GM21529 (cell line): ENCODE measurements around the gene ZNF425.
"Not testable (repeated sequence)": the region's sequence is repeated elsewhere in the genome, so short reads cannot be mapped to it uniquely, and the experiment has no call there.

Experiments used
- ATAC-seq: cut with Tn5 transposase; IDR thresholded peaks from one replicate; pipeline ENCODE4 v1.9.1; 2021; ENCODE audit not compliant: unreplicated experiment

Gene ZNF425

DNA sequence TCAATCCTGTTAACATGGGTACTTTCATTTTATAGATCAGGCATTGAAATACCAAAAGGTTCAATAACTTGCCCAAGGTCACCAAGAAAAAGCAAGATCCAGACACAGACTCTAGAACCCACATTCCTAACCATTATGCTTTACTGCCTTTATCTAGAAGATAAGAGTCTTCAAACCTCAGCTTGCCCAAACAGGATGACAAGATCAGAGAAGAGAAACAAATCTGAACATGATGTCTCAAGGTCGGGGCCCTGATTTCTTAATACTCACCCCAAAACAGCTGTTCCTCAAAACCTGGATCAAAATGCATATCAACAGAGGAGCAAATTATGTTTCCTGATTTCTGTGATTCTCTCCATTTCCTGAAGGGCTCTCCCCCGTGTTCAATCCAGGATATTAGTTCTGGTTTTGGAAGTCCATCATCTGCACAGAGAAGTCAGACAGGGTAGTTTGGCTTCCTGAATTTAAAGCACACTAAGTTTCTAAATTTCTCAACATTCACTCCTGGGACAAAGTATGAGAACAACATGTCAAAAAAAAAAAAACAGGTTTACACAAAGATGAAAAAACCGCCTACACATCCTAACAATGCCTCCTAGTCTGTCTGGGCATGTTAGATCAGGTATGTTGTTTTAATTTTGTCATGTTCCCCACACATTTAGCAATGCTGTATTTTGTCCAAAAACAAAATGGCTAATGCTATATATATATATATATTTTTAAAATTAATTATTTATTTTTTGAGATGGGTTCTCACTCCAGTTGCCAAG lies 51.8 kb downstream of the ZNF425 start:
- no peak for ATAC-seq

DNA sequence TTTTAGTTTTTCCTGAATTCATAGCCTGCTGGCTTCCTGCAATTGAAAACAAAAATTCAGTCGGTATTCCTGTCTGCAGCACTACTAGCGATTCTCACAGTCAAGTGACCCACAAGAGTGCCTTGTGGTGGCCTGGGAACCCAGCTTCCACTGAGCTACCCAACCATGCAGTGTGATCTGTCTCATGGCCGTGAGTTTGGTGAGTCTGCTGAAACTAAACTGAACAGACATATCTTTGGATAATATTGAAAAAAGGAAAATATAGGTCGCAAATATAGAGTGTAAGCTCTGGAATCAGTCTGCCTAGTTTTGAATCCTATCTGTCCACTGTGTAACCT lies 53.7 kb downstream of the ZNF425 start:
- no peak for ATAC-seq

DNA sequence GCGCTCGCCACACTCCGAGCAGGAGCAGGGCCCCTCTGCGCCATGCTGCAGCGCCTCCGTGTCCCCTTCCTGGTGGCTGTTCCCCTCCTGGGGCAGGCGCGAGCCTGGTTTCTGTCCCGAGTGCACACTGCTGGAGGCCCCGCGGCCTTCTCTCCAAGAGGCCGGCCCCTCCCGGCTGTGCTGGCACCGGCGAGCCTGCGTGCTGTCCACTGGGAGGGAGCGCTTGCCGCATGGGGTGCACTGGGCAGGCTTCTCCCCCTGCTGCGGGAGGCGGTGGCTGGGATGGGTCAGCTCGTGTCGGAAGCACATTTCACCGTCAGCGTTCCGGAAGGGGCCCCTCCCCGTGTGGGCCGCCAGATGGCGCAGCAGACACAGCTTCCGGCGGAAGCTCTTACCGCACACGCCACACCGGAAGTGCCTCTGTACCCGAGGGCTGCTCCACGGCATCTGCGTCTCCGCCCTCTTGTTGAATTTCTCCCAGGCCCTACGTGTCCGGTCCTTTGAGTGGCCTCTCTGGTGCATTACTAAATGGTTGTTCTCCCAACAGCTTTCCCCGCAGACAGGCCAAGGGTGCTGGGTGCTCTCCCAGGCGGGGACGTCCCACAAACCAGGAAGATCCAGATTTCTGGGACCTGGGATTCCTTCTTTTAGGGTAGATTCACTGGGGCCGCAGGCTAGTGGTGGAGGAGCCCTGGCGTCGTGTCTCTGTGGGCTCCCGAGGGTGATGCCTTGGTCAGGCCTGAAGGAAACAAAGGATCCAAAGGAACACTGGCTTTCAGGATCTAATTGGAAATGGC lies 54.3 kb downstream of the ZNF425 start:
- ATAC-seq: no peak

DNA sequence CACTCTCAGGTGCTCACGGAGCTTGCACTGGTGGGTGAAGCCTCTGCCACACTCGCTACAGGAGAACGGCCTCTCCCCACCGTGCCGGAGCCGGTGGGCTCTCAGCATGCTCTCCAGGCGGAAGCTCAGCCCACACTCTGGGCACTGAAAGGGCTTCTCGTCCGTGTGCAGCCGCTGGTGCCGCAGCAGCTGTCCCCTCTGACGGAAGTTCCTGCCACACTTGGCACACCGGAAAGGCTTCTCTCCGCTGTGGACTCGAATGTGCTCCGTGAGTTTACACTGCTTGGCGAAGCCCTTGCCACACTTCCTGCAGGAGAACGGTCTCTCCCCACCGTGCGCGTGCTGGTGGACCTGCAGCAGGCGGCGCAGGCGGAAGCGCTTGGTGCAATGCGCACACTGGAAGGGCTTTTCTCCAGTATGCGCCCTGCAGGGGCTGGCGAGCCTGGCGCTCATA lies 54.9 kb downstream of the ZNF425 start:
- ATAC-seq: no peak

DNA sequence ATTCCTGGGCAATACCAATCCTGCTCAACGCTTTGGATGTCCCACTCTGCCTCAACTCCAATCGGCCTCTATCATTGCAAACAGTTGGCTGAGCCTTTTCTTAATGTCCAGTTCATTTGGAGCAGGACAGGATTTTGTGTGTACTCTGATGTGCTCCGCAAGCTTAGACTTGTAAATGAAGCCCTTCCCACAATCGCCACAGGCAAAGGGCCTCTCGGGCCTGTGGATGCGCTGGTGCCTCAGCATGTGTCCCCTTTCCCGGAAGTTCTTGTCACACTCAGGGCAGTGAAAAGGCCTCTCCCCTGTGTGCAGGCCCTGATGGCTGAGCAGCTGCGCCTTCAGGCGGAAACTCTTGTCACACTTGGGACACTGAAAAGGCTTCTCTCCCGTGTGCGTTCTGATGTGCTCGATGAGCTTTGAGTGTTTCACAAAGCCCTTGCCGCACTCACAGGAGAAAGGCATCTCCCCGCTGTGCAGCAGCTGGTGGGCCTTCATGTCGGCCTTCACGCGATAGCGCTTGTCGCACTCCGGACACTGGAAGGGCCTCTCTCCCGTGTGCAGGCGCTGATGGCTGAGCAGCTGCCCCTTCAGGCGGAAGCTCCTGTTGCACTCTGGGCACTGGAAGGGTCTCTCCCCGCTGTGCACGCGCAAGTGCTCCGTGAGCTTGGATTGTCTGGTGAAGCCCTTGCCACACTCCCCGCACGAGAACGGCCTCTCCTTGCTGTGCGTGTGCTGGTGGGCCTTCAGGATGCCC lies 55.6 kb downstream of the ZNF425 start:
- ATAC-seq: no peak

DNA sequence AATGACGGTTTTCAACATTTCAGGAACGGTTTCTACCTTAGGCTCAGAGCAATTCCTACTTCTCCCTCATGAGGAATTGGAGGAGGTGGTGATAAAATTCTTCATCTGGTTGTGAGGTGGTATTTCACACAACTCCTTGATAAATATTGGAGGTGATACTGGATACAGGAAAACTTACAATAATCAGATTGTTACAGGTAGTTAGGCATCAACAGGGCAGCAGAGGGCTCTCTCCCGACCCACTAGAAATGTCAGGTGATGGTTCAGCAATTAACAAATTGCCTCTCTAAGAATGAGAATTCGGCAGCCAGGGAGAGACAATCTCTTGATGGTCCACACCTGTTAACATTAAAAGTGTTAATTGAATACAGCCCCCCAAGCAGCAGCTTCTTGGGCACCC lies 58.3 kb downstream of the ZNF425 start:
- no peak for ATAC-seq

DNA sequence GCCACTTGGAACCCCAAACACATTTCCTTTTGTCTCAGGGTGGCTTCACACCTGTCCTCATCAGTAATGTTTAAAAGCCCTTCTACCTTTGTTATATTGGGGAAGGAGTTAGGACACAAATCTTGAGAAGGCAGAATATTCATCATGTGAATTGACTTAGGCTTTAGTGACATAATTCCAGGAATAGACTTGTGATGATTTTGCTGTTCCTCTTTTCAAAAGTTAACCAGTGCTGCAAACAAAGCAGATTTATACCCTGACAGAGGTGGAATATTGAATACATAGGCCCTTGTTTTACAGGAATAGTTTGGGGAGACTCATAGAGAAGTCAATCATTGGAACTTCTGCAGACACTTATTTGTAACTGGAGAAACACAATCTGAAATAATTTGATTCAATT lies 62.6 kb downstream of the ZNF425 start:
- ATAC-seq: no peak

DNA sequence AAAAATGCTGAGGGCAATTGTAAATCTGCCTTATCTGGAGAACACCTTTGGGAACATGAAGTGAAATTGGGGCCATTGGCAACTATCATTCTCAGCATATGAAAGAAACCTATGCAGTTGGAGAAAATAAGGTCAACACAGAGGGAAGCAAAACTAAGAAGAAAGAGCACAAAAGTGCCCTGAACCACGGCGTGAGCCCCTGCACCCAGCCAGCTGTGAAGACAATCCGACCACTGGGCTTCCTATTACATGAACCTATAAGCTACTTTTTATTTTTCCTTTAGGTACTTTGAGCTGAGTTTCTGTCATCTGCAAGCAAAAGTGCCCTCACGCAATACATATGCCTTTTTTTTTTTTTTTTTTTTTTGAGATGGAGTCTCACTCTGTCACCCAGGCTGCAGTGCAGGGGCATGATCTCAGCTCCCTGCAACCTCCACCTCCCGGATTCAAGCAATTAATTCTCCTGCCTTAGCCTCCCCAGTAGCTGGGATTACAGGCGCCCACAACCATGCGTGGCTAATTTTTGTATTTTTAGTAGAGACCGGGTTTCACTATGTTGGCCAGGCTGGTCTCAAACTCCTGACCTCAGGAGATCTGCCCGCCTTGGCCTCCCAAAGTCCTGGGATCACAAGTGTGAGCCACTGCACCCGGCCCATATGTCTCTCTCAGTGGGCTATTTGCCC lies 63.8 kb downstream of the ZNF425 start:
- ATAC-seq: not testable (repeated sequence)

DNA sequence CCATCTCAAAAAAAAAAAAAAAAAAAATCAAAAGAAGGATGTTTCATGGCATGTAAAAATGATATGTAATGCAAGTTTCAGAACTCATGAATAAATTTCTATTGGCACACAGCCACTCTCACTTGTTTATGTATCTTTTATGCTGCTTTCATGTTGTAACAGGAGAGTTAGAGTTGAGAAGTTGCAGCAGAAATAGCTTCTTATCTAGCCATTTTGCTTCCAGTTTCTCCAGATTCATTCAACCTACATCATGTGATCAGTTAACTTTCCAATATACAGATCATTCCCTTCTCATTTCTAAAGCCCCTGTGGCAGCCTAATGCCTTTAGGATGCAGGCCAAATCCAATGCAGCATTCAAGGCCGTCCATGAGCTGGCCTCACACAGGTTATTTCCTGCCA lies 66.0 kb downstream of the ZNF425 start:
- ATAC-seq: no peak

DNA sequence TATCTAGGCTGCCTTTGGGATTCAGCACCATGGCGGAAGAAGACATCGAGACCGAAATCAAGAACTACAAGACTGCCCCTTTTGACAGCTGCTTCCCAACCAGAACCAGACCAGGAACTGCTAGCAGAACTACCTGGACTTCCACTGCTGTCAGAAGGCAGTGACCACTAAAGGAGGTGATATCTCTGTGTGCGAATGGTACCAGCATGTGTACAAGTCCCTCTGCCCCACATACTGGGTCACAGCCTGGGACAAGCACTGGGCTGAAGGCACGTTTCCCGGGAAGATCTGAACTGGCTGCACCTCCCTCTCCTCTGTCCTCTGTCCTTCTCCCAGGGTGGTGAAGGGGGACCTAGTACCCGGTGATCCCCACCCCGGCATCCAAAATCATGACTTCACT lies 72.2 kb downstream of the ZNF425 start:
- no peak for ATAC-seq

DNA sequence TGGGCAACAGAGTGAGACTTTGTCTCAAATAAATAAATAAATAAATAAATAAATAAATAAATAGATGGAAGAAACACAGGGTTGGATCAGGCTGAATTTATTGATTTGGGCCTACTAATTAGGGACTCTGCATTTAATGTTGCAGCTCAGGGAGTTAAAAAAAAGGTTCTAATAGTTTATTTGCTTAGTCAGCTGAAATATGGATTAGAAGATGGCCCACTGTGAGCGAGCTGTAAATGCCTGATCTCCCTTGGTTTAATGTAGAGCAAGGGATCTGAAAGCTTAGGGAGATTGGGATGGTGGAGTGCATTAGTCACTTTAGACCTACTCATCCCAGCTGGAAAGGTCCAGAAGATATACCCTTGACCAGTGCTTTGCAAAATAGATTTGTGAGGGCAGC lies 72.7 kb downstream of the ZNF425 start:
- no peak for ATAC-seq
